PC-3 (cell line): Measurements from ENCODE around the gene DENND6B. TPM values are rescaled to one million over a fixed set of nuclear protein-coding genes. Genes with fewer than 3 reads are reported as not detected.
"Not testable (repeated sequence)": the region's sequence is repeated elsewhere in the genome, so short reads cannot be mapped to it uniquely, and the experiment has no call there.

ENCODE experiments used
- ATAC-seq: fragments of 200-7000 bp; cut with Tn5 transposase; 2 replicates; pipeline ENCODE4 v1.9.1; 2020; ENCODE audit warnings: mild to moderate bottlenecking, moderate library complexity
- BruUV-seq: library from RNA; stranded (reverse); fragments of 400-500 nt; replicated peaks from 2 replicates; lab custom pipeline; 2021; lab: Mats Ljungman, UMichigan
- CTCF ChIA-PET: fragments of 300-600 bp; sonication (Branson Sonifier 250); formaldehyde crosslinking; loops from one replicate; lab custom pipeline; 2022; ENCODE audit warnings: antibody characterized with exemption; lab: Charles Lee
- POLR2A ChIA-PET: fragments of 300-600 bp; sonication (Branson Sonifier 250); formaldehyde crosslinking; loops from one replicate; lab custom pipeline; 2022; ENCODE audit warnings: antibody characterized with exemption; ENCODE audit not compliant: unreplicated experiment; lab: Charles Lee
- DNase-seq: peaks from one replicate; pipeline ENCODE4 v3.0.0-alpha.2; 2015
- H2AFZ ChIP-seq: fragments of 300-600 bp; sonication (generic); 2 replicates; pipeline ENCODE4 v1.6.0; 2016; ENCODE audit warnings: antibody characterized with exemption, low read length
- H3F3A ChIP-seq: fragments of 300-600 bp; sonication (generic); one replicate; pipeline ENCODE4 v1.6.0; 2017; ENCODE audit warnings: antibody characterized with exemption, low read length, control low read depth, mild to moderate bottlenecking; ENCODE audit not compliant: unreplicated experiment
- H3K27ac ChIP-seq: fragments of 300-600 bp; sonication (generic); 2 replicates; pipeline ENCODE4 v1.5.1; 2016; ENCODE audit warnings: mild to moderate bottlenecking, low read length
- H3K27me3 ChIP-seq: fragments of 300-600 bp; sonication (generic); 2 replicates; pipeline ENCODE4 v1.6.1; 2016; ENCODE audit warnings: low read length, mixed read lengths
- H3K36me3 ChIP-seq: fragments of 300-600 bp; sonication (generic); 2 replicates; pipeline ENCODE4 v1.6.1; 2016; ENCODE audit warnings: low read depth, mixed run types, low read length, mixed read lengths
- H3K4me1 ChIP-seq: fragments of 300-600 bp; sonication (generic); 2 replicates; pipeline ENCODE4 v1.5.1; 2016; ENCODE audit warnings: low read length; ENCODE audit not compliant: insufficient read depth
- H3K4me2 ChIP-seq: fragments of 300-600 bp; sonication (generic); 2 replicates; pipeline ENCODE4 v1.6.0; 2016; ENCODE audit warnings: low read length
- H3K4me3 ChIP-seq: fragments of 300-600 bp; sonication (generic); 2 replicates; pipeline ENCODE4 v1.5.1; 2016; ENCODE audit warnings: mild to moderate bottlenecking, low read length, mixed read lengths
- H3K79me2 ChIP-seq: fragments of 300-600 bp; sonication (generic); 2 replicates; pipeline ENCODE4 v1.6.1; 2017; ENCODE audit warnings: low read length, mixed read lengths
- H3K9ac ChIP-seq: fragments of 300-600 bp; sonication (generic); 2 replicates; pipeline ENCODE4 v1.6.0; 2016; ENCODE audit warnings: mild to moderate bottlenecking, low read length
- H3K9me2 ChIP-seq: fragments of 300-600 bp; sonication (generic); replicated peaks from 2 replicates; pipeline ENCODE4 v1.6.1; 2016; ENCODE audit warnings: mixed run types, low read length, mixed read lengths
- H3K9me3 ChIP-seq: fragments of 300-600 bp; sonication (generic); 2 replicates; pipeline ENCODE4 v1.6.1; 2016; ENCODE audit warnings: low read length, mixed read lengths
- H4K20me1 ChIP-seq: fragments of 300-600 bp; sonication (generic); 2 replicates; pipeline ENCODE4 v1.6.1; 2016; ENCODE audit warnings: low read length, mixed read lengths
- CTCF ChIP-seq: fragments of 300-600 bp; sonication (generic); conservative IDR thresholded peaks from 2 replicates; pipeline ENCODE4 v1.5.1; 2017; ENCODE audit warnings: antibody characterized with exemption, low read depth, mild to moderate bottlenecking, low read length
- EZH2 ChIP-seq: fragments of 300-600 bp; sonication (generic); IDR thresholded peaks from one replicate; pipeline ENCODE4 v1.6.1; 2017; ENCODE audit warnings: antibody characterized with exemption, mild to moderate bottlenecking, low read length; ENCODE audit not compliant: unreplicated experiment
- EZH2phosphoT487 ChIP-seq: fragments of 300-600 bp; sonication (generic); IDR thresholded peaks from 2 replicates; pipeline ENCODE4 v1.6.1; 2018; ENCODE audit warnings: mild to moderate bottlenecking, antibody characterized with exemption, low read length, borderline replicate concordance
- intact Hi-C: fragments of 100-400 bp; cut with micrococcal nuclease; formaldehyde crosslinking; loops from 2 replicates; pipeline ENCODE4 v1.9.0; 2023
- total RNA-seq: library from RNA; depleted of rRNA; stranded (reverse); fragments of >200 nt; gene quantifications from 2 replicates; pipeline ENCODE4 v1.2.3, GENCODE V29; 2014

The DENND6B gene
- total RNA-seq, 1 experiment from 2014 or later = 1.1 TPM

- DNase-seq (no peak), ATAC-seq (no peak)
- ChIA-PET CTCF (no interaction called here), POLR2A (no interaction called here)
- H3K4me3 ChIP-seq = no peak overlapping the region
- no peak overlapping the region for H3K4me2 ChIP-seq
- intact Hi-C loops = no loop called here
- H3K27me3 ChIP-seq = no peaks in the 10 kb centered on the region
- H3K9ac ChIP-seq = no peak overlapping the region
- BruUV-seq = no TSS peak
- H4K20me1 ChIP-seq = no peaks in the 10 kb centered on the region
- no peak overlapping the region for H3K27ac ChIP-seq
- H3K79me2 ChIP-seq = peaks cover 22% of the 10 kb centered on the region
- no peaks in the 10 kb centered on the region for H3K4me1 ChIP-seq
- H3F3A ChIP-seq = no peaks in the 10 kb centered on the region
- H2AFZ ChIP-seq = no peak overlapping the region
- H3K36me3 ChIP-seq = peaks cover 7% of the 10 kb centered on the region; the same call in 1 of the 2 replicates
- no peak for TF ChIP-seq CTCF
- no peaks in the 10 kb centered on the region for H3K9me3 ChIP-seq
- H3K9me2 ChIP-seq = no peaks in the 10 kb centered on the region
Observed at GRCh38 chr22:50371101-50371648, 44.4 kb upstream of the DENND6B start.

- TF ChIP-seq EZH2phosphoT487 (no peak), CTCF (no peak), EZH2 (no peak)
- no peaks in the 10 kb centered on the region for H3K27me3 ChIP-seq
- intact Hi-C loops = no loop called here
- no TSS peak for BruUV-seq
- no peaks in the 10 kb centered on the region for H3F3A ChIP-seq
- DNase-seq = no peak
- H3K9ac ChIP-seq = no peak overlapping the region
- peaks cover 43% of the 10 kb centered on the region for H3K79me2 ChIP-seq
- no peak overlapping the region for H3K27ac ChIP-seq
- no peak overlapping the region for H3K4me3 ChIP-seq
- H3K9me2 ChIP-seq = no peaks in the 10 kb centered on the region
- no peak overlapping the region for H3K4me2 ChIP-seq
- no peaks in the 10 kb centered on the region; the same call in 1 of the 2 replicates for H3K36me3 ChIP-seq
- H2AFZ ChIP-seq = no peak overlapping the region
- H3K9me3 ChIP-seq = no peaks in the 10 kb centered on the region
- H4K20me1 ChIP-seq = peaks cover 5% of the 10 kb centered on the region; the same call in 1 of the 2 replicates
- no peaks in the 10 kb centered on the region for H3K4me1 ChIP-seq
- ChIA-PET POLR2A (no interaction called here), CTCF (no interaction called here)
- ATAC-seq = no peak
Observed at GRCh38 chr22:50367778-50368500, 41.1 kb upstream of the DENND6B start.

- POLR2A ChIA-PET, ATAC-seq, BruUV-seq, H3K9ac ChIP-seq, H3K9me3 ChIP-seq, H3K27me3 ChIP-seq, H3K4me1 ChIP-seq, H3F3A ChIP-seq, H3K36me3 ChIP-seq, DNase-seq, intact Hi-C loops, H3K4me3 ChIP-seq, H3K27ac ChIP-seq, CTCF ChIA-PET, H2AFZ ChIP-seq, H3K4me2 ChIP-seq, H3K9me2 ChIP-seq: not testable (repeated sequence)
- H3K79me2 ChIP-seq = peaks cover 85% of the 10 kb centered on the region
- peaks cover 12% of the 10 kb centered on the region; the same call in 1 of the 2 replicates for H4K20me1 ChIP-seq
Observed at GRCh38 chr22:50363803-50364194, 37.0 kb upstream of the DENND6B start.
